ENCODE measurements around the gene ACBD4. TPM values are rescaled to one million over a fixed set of nuclear protein-coding genes. Genes with fewer than 3 reads are reported as not detected.

ACBD4 gene
- total and polyA plus RNA-seq, 2 of the 13 experiments (the other 11 are each of a cell fraction or from before 2014, with no cell fraction given) = 16.1 to 26.9 TPM

GRCh38 chr17:45101883-45102811, 33.3 kb upstream of the ACBD4 start (continued):
- TF ChIP-seq AHDC1 (CRISPR knock-in tag; IDR thresholded peaks at IDR 0.05; ENCODE audit: borderline replicate concordance) (no peak), KDM5A (IDR thresholded peaks at IDR 0.05; ENCODE audit: borderline replicate concordance, low read length) (no peak), ZNF18 (CRISPR knock-in tag; IDR thresholded peaks at IDR 0.05; ENCODE audit: insufficient replicate concordance) (no peak), MLLT10 (CRISPR knock-in tag; IDR thresholded peaks at IDR 0.05) (0 out of 2 replicates have a peak, but pooled peaks have one; percentile 57), NFATC3 (CRISPR knock-in tag; IDR thresholded peaks at IDR 0.05) (no peak), ATAD3A (CRISPR knock-in tag; IDR thresholded peaks at IDR 0.05) (no peak), NR2C2 (CRISPR knock-in tag; IDR thresholded peaks at IDR 0.05; ENCODE audit: borderline replicate concordance) (0 out of 2 replicates have a peak, but pooled peaks have one; percentile 30), ZNF251 (CRISPR knock-in tag; IDR thresholded peaks at IDR 0.05) (no peak), ZNF615 (CRISPR knock-in tag; IDR thresholded peaks at IDR 0.05; ENCODE audit: borderline replicate concordance) (0 out of 2 replicates have a peak, but pooled peaks have one; percentile 70), GTF3A (CRISPR knock-in tag; conservative IDR thresholded peaks at IDR 0.05) (no peak), HNRNPK (IDR thresholded peaks at IDR 0.05; ENCODE audit: low read depth, low read length, poor library complexity, severe bottlenecking) (no peak), SNAPC2 (CRISPR knock-in tag; IDR thresholded peaks at IDR 0.05) (no peak), ZFP36 (IDR thresholded peaks at IDR 0.05; ENCODE audit: borderline replicate concordance, low read depth, low read length, partially characterized antibody) (no peak), ZNF543 (CRISPR knock-in tag; IDR thresholded peaks at IDR 0.05) (no peak), ZNF335 (CRISPR knock-in tag; IDR thresholded peaks at IDR 0.05) (peak; percentile 80; the same call in 1 of the 2 replicates), KLF16 (CRISPR knock-in tag; IDR thresholded peaks at IDR 0.05) (peak in 1 of 2 experiments; percentile 60; a peak in 1 of 4 replicates), ZNF546 (CRISPR knock-in tag; conservative IDR thresholded peaks at IDR 0.05) (no peak), ZKSCAN8 (CRISPR knock-in tag; IDR thresholded peaks at IDR 0.05; ENCODE audit: borderline replicate concordance) (peak; percentile 31; the same call in 1 of the 2 replicates), ZNF629 (CRISPR knock-in tag; conservative IDR thresholded peaks at IDR 0.05) (0 out of 2 replicates have a peak, but pooled peaks have one; percentile 22), ZBTB25 (CRISPR knock-in tag; IDR thresholded peaks at IDR 0.05) (peak; percentile 66; the same call in 1 of the 2 replicates), NFE2 (CRISPR knock-in tag; IDR thresholded peaks at IDR 0.05) (no peak)
